Lower leg skin (tissue), 4 donors: ENCODE results near the gene EPS8L1. TPM values are rescaled to one million over a fixed set of nuclear protein-coding genes. Genes with fewer than 3 reads are reported as not detected.

Experiments
- DNase-seq, 2 donors: peaks; one replicate each; pipeline ENCODE4 v3.0.0-alpha.2; 2019; ENCODE audit warnings: low spot score in 2 of 2
- H3K4me3 ChIP-seq: fragments of 200-600 bp; sonication (generic); 2 replicates; pipeline ENCODE4 v1.5.1; 2017; ENCODE audit warnings: mild to moderate bottlenecking, low read depth; ENCODE audit not compliant: poor library complexity, severe bottlenecking
- CTCF ChIP-seq, 3 donors: fragments of 450-650 bp; IDR thresholded peaks; one replicate each; pipeline ENCODE4 v1.5.1; 2016; ENCODE audit warnings: antibody characterized with exemption in 3 of 3, mild to moderate bottlenecking in 3 of 3, moderate library complexity in 2 of 3
- POLR2A ChIP-seq, 2 donors: fragments of 450-650 bp; IDR thresholded peaks; one replicate each; pipeline ENCODE4 v1.6.1; 2016 to 2017; ENCODE audit warnings: antibody characterized with exemption in 2 of 2, mild to moderate bottlenecking in 1 of 2, moderate library complexity in 1 of 2
- WGBS, 2 donors: methylation state at CpG; one replicate each; pipeline ENCODE4 v1.1.5; 2018; 5-methylcytosine and 5-hydroxymethylcytosine counted together
- intact Hi-C: fragments of 100-400 bp; cut with DNase I; formaldehyde crosslinking; loops from one replicate; pipeline ENCODE4 v1.15.0; 2023; ENCODE audit warnings: low total_unique reads
- total RNA-seq, 4 donors: library from RNA; depleted of rRNA; stranded (reverse); fragments of >200 nt; gene quantifications; one replicate each; pipeline ENCODE4 v1.1.0, GENCODE V29; 2016

Gene EPS8L1
- total RNA-seq, 4 donors from 2014 or later = 394 to 678 (median 540) TPM

GRCh38 chr19:55096061-55096701 lies 20.5 kb downstream of the EPS8L1 start:
- no peak for DNase-seq
- TF ChIP-seq POLR2A (IDR thresholded peaks at IDR 0.05) = no peak
- no peak for TF ChIP-seq CTCF (IDR thresholded peaks at IDR 0.05)

GRCh38 chr19:55097864-55098715 lies 22.4 kb downstream of the EPS8L1 start:
- TF ChIP-seq CTCF (IDR thresholded peaks at IDR 0.05) (no peak), POLR2A (IDR thresholded peaks at IDR 0.05) (no peak)
- no peak overlapping the region for H3K4me3 ChIP-seq
- WGBS, 2 donors = 93 to 95% methylated on average over 21 to 23 of the region's 23 CpGs
- no peak for DNase-seq
- intact Hi-C loops = no loop called here

More at GRCh38 chr19:55096061-55096701, 20.5 kb downstream of the EPS8L1 start:
- intact Hi-C loops = no loop called here
- 82 to 86% methylated on average over 20 to 23 of the region's 23 CpGs for WGBS, 2 donors
- no peak overlapping the region for H3K4me3 ChIP-seq

- H3K4me3 ChIP-seq = no peak overlapping the region
- no peak for DNase-seq
- WGBS, 2 donors = 78 to 85% methylated on average over 21 to 23 of the region's 27 CpGs
- intact Hi-C loops = no loop called here
- no peak for TF ChIP-seq CTCF (IDR thresholded peaks at IDR 0.05)
- no peak for TF ChIP-seq POLR2A (IDR thresholded peaks at IDR 0.05)
Measured at GRCh38 chr19:55098716-55099556, 23.3 kb downstream of the EPS8L1 start.

GRCh38 chr19:55099557-55100506 lies 24.2 kb downstream of the EPS8L1 start:
- WGBS, 2 donors = 78 to 82% methylated on average over 27 of the region's 27 CpGs
- no peak for DNase-seq
- intact Hi-C loops = no loop called here

More at GRCh38 chr19:55099557-55100506, 24.2 kb downstream of the EPS8L1 start:
- no peak overlapping the region for H3K4me3 ChIP-seq
- TF ChIP-seq POLR2A (IDR thresholded peaks at IDR 0.05) = no peak
- no peak for TF ChIP-seq CTCF (IDR thresholded peaks at IDR 0.05)
